ENCODE data around the gene ZNF441. TPM values are rescaled to one million over a fixed set of nuclear protein-coding genes. Genes with fewer than 3 reads are reported as not detected.

Gene ZNF441
- total and polyA plus RNA-seq, 2 of the 13 experiments (the other 11 are each of a cell fraction or from before 2014, with no cell fraction given): 2.8 to 10.0 TPM

DNA sequence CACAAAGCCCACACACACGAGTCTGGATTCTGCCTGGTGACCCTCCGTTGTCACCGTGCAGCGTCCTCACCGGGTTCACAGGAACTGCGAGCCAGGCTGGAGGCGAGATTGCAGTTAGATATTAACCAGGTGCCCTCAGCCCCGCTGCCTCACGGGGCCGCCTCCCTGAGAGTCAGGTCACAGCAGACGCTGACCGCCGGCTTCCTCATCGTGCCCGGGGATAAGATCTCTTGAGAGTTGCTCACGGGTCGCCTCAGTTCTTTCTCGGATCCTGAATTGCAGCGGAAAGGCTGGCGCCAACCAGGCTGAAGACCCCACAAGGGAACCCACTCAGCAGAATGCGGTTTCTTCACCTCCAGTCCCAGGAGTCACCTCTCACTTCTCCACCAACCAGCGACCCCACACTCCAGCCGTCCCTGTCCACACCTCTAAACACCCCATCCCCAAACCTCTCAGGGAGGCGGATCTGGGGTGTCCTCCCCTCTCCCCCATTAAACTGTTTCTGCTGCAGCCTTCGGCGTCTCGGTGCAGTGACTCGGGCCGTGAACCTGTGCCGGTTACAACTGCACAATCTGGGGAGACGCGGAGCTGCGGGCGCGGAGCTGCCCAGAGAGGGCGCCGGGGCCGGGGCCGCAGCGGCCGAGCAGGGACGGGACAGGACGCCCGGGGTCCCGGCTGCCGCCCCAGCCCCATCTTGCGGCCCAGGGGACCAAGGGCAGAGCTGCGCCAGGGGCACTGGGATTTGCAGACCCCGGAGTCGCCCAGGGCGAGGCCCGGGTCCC is 28.6 kb upstream of the ZNF441 start (continued):
- TF ChIP-seq, protein P1, sequence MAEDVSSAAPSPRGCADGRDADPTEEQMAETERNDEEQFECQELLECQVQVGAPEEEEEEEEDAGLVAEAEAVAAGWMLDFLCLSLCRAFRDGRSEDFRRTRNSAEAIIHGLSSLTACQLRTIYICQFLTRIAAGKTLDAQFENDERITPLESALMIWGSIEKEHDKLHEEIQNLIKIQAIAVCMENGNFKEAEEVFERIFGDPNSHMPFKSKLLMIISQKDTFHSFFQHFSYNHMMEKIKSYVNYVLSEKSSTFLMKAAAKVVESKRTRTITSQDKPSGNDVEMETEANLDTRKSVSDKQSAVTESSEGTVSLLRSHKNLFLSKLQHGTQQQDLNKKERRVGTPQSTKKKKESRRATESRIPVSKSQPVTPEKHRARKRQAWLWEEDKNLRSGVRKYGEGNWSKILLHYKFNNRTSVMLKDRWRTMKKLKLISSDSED (CRISPR knock-in tag; IDR thresholded peaks at IDR 0.05): no peak
- TF ChIP-seq NCOR1 (IDR thresholded peaks at IDR 0.05; ENCODE audit: borderline replicate concordance, low read length) (no peak), ZNF550 (CRISPR knock-in tag; IDR thresholded peaks at IDR 0.05; ENCODE audit: borderline replicate concordance) (no peak), ZNF7 (CRISPR knock-in tag; IDR thresholded peaks at IDR 0.05) (no peak), RELA (CRISPR knock-in tag; IDR thresholded peaks at IDR 0.05) (no peak; the same call in 1 of the 2 replicates), FOXM1 (CRISPR knock-in tag; IDR thresholded peaks at IDR 0.05) (no peak), ZSCAN22 (CRISPR knock-in tag; IDR thresholded peaks at IDR 0.05) (no peak), ZNF331 (CRISPR knock-in tag; IDR thresholded peaks at IDR 0.05) (no peak), ELF4 (CRISPR knock-in tag; IDR thresholded peaks at IDR 0.05; ENCODE audit: borderline replicate concordance) (no peak), ONECUT2 (CRISPR knock-in tag; IDR thresholded peaks at IDR 0.05) (no peak), TSC22D2 (CRISPR knock-in tag; IDR thresholded peaks at IDR 0.05; ENCODE audit: borderline replicate concordance) (no peak), KMT2B (CRISPR knock-in tag; IDR thresholded peaks at IDR 0.05) (peak; percentile 61; the same call in 1 of the 2 replicates), HNRNPK (IDR thresholded peaks at IDR 0.05; ENCODE audit: low read depth, low read length, poor library complexity, severe bottlenecking) (no peak)
- TF ChIP-seq, protein P2, sequence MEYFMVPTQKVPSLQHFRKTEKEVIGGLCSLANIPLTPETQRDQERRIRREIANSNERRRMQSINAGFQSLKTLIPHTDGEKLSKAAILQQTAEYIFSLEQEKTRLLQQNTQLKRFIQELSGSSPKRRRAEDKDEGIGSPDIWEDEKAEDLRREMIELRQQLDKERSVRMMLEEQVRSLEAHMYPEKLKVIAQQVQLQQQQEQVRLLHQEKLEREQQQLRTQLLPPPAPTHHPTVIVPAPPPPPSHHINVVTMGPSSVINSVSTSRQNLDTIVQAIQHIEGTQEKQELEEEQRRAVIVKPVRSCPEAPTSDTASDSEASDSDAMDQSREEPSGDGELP (IDR thresholded peaks at IDR 0.05; ENCODE audit: borderline replicate concordance, low read depth): peak; percentile 36; the same call in 1 of the 2 replicates
- TF ChIP-seq, protein P3, sequence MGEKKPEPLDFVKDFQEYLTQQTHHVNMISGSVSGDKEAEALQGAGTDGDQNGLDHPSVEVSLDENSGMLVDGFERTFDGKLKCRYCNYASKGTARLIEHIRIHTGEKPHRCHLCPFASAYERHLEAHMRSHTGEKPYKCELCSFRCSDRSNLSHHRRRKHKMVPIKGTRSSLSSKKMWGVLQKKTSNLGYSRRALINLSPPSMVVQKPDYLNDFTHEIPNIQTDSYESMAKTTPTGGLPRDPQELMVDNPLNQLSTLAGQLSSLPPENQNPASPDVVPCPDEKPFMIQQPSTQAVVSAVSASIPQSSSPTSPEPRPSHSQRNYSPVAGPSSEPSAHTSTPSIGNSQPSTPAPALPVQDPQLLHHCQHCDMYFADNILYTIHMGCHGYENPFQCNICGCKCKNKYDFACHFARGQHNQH (CRISPR knock-in tag; IDR thresholded peaks at IDR 0.05): peak; percentile 35
- TF ChIP-seq, protein P4, sequence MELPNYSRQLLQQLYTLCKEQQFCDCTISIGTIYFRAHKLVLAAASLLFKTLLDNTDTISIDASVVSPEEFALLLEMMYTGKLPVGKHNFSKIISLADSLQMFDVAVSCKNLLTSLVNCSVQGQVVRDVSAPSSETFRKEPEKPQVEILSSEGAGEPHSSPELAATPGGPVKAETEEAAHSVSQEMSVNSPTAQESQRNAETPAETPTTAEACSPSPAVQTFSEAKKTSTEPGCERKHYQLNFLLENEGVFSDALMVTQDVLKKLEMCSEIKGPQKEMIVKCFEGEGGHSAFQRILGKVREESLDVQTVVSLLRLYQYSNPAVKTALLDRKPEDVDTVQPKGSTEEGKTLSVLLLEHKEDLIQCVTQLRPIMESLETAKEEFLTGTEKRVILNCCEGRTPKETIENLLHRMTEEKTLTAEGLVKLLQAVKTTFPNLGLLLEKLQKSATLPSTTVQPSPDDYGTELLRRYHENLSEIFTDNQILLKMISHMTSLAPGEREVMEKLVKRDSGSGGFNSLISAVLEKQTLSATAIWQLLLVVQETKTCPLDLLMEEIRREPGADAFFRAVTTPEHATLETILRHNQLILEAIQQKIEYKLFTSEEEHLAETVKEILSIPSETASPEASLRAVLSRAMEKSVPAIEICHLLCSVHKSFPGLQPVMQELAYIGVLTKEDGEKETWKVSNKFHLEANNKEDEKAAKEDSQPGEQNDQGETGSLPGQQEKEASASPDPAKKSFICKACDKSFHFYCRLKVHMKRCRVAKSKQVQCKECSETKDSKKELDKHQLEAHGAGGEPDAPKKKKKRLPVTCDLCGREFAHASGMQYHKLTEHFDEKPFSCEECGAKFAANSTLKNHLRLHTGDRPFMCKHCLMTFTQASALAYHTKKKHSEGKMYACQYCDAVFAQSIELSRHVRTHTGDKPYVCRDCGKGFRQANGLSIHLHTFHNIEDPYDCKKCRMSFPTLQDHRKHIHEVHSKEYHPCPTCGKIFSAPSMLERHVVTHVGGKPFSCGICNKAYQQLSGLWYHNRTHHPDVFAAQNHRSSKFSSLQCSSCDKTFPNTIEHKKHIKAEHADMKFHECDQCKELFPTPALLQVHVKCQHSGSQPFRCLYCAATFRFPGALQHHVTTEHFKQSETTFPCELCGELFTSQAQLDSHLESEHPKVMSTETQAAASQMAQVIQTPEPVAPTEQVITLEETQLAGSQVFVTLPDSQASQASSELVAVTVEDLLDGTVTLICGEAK (IDR thresholded peaks at IDR 0.05): no peak
- TF ChIP-seq, protein P4 (CRISPR knock-in tag; IDR thresholded peaks at IDR 0.05): no peak

Data from HepG2 (cell line).